Fibroblast of skin of left biceps (primary cell): ENCODE data around the gene SMARCD1.

Source experiments
- DNase-seq, 2 experiments: peaks; one replicate each; pipeline ENCODE4 v3.0.0-alpha.2; 2013; ENCODE audit warnings: low read depth in 2 of 2

Gene SMARCD1

DNA sequence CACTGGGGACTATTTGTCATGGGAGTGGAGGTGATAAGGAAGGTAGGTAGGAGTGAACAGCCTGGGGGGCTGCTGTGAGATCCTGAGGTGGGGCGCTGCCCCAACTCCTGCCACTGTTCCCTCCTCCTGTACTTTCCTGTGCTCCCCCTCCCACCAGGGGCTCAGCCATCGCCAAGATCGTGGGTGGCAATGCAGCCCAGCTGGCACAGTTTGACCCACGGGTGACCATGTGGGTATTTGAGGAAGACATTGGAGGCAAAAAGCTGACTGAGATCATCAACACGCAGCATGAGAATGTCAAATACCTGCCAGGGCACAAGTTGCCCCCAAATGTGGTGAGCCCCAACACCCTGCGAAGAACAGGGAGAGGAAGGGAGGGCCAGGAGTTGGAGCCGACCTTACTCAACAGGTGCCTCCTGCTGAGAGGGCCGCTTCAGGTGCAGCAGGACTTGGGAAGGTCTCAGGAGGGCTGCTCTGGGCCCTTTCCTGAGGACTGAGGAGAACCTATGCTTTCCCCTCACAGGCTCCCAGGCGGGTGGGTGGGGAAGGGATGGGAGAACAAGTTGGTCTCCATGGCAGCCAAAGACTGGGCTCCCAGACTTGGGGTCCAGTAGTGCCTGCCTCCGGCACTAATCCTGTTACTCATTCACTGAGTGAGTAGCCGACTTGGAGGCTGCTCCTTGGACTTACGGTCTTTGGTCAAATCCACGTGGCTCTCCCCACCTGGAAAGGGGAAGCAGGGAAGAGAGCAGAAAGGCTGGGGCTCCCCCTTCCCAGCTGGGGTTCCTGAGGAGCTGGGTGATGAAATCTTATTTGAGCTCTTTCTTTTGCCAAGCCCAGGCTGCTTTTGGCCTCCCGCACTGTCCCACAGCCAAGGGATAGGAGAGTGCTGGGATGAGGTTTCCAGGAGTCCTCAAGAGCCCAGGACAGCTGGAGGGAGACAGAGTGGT is 19.6 kb downstream of the SMARCD1 start:
- no peak for DNase-seq

- DNase-seq = no peak
These were observed 20.8 kb downstream of the SMARCD1 start for GRCh38 chr12:50105913-50106450.

- no peak for DNase-seq
These were observed 21.8 kb downstream of the SMARCD1 start for GRCh38 chr12:50106907-50107306.

DNA sequence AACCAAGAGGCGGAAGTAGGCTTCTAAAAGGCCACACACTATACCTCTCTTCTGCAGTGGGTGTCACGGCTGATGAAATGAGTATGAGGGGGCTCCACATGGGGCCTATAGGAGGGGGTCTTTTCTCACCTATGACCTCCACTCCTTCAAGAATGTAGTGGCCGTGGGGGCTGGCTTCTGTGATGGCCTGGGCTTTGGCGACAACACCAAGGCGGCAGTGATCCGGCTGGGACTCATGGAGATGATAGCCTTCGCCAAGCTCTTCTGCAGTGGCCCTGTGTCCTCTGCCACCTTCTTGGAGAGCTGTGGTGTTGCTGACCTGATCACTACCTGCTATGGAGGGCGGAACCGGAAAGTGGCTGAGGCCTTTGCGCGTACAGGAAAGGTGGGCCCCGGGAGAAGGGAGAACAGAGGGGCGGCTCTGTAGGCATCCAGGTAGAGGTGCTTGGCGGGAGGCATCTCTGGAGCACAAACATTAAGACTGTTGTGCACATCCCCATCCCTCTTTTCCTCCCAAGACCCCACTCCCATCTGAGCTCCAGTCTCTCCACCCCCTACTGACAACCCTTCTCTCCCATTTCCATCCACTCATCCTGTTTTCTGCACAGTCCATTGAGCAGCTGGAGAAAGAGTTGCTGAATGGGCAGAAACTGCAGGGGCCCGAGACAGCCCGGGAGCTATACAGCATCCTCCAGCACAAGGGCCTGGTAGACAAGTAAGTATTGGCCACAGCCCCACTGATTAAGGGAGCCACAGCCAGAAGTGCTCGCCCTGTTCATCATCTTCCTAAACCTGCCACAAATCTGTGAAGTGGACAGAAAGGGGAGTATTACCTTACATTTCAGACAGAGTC is 22.5 kb downstream of the SMARCD1 start:
- no peak for DNase-seq

GRCh38 chr12:50109319-50109718 is 24.2 kb downstream of the SMARCD1 start:
- DNase-seq = no peak

DNA sequence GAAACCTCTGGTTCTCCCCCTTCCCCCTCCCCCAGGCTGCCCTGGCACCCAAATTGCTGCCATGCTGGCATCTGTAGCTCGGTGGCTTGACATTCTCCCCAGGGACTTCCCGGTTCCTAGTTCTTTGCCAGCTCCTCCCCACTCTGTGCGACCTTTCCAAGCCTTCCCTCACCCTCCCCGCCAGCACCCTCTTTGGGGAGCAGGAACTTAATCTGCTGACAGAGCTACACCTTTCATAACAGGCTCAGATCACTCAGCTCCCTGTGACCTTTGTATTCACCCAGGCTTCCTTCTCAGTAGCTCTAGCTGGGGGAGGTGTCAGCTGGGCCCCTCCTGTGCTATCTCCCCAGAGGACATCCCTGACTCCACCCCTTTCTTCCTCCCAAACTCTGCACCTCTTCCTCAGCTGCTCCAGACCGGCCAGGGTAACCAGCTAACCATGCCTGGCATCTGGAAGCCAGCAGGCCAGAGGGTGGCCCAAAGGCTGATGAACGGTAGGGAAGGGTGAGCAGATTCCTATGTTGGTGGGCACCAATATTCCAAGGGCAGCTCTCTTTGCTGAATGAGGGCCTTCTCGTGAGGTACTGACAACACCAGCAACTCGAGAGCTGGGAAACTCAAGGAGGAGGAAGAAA is 25.1 kb downstream of the SMARCD1 start:
- no peak for DNase-seq

- DNase-seq = no peak
These were observed 25.7 kb downstream of the SMARCD1 start for GRCh38 chr12:50110762-50111351.

DNA sequence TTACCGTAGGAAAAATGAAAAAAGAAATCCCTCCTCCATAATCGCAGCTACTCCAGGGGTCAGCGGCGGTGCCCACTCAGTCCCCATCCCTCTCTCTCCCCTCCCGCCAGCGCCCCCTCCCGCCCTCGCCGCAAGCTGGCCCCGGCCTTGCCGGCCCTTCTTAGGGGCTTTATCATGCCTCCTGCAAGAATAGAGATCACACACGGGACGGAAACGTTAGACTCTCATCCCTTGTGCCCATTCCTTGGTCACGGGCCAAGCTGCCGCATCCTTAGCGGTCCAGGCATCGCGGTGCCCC is 26.2 kb downstream of the SMARCD1 start:
- DNase-seq = no peak

- peak; percentile 99 for DNase-seq
These were observed 26.7 kb downstream of the SMARCD1 start, which contains the start of gene COX14 for GRCh38 chr12:50111693-50112455. TSS of gene COX14 (plus strand) at chr12:50112236. CDS start at chr12:50120044, 7,808 bp downstream.

DNA sequence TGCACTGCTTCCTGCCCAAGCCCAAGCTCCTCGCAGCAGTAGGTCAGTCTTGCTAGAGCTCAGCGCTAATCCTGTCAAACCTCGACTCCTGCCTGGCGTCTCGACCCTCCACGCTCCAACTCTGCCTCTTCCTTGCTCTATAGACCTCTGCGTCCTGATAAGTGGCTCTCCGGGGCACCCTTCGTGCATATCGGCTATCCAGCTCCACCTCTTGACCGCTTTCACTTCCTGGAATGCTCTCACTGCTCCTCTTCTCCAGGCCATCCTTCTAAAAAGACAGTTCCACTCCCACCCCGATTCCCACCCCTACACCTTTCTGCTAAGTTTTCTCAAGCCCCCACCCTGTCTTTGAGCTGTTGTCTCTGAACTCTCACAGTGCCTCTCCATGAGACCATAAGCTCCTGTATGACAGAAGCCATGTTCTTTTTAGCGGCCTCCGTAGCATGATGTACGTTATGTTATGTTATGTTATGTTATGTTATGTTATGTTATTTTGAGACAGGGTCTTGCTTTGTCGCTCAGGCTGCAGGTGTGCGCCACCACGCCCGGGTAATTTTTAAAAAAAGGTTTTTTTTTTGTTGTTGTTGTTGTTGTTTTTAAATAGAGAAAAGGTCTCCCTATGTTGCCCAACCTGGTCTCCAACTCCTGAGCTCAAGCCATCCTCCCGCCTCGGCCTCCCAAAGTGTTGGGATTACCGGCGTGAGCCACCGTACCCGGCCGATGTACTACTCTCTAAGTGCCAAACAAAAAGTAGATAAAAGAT is 27.5 kb downstream of the SMARCD1 start:
- no peak for DNase-seq

GRCh38 chr12:50117057-50117622 is 32.0 kb downstream of the SMARCD1 start:
- no peak for DNase-seq

DNA sequence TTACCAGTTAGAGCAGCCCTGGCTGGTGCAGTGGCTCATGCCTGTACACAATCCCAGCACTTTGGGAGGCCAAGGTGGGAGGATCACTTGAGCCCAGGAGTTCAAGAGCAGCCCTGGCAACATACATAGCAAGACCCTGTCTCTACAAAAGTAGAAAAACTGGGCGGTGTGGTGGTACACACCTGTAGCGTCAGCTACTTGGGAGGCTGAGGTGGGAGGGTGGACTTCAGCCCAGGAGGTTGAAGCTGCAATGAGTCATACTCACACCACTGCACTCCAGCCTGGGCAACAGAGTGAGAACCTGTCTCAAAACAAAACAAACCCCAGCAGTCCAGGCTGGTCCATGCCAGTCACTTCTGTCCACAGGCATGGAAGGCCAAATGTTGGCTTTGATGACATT is 34.2 kb downstream of the SMARCD1 start:
- DNase-seq = no peak

DNA sequence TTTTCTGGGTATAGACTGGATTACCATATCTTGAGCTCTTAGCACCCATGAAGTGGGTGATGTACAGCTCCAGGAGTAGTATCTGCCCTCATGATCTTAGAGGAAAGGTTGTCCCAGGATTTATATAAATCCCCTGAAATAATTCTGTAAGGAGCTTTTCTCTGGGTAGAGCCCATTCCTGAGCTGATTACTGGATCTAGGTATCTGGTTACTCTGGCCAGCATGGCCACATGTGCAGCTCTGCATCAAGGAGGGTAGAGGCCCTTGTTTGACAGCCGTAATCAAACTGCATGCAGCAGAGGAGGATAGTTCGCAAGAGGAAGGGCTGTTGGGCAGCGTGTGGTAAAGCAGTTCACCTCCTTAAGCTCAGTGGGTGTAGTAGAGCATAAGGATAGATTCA is 35.4 kb downstream of the SMARCD1 start:
- DNase-seq = no peak

DNA sequence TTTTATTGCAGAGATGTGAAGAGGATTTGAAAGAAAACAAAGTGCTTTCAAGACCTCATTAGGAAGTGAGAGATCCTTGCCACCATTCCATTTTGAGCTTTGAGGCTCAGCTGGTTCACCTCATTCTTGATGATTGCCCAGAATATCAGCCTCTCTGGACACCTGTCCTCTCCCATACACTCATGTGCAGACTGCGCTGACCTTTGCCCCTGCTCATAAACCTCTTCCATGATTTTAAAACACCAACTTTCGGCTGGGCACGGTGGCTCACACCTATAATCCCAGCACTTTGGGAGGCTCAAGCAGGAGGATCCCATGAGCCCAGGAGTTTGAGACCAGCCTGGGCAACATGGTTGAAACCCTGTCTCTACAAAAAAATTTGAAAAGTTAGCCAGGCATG is 35.8 kb downstream of the SMARCD1 start:
- no peak for DNase-seq

GRCh38 chr12:50121641-50122040 is 36.5 kb downstream of the SMARCD1 start:
- no peak for DNase-seq

DNA sequence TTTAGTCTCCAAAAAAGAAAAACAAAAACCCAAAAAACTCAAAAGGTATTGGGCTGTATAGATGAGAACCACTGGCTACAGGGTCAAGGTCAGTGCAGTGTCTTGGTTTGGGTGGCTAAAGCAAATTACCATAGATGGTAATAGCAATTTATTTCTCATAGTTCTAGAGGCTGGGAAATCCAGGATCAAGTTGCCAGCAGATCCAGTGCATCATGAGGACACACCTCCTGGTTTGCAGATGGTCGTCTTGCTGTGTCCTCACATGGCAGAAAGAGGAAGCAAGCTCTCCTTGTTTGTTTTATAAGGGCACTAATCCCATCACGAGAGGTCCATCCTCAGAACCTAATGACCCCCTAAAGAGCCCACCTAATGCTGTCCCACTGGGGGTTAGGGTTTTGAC is 38.1 kb downstream of the SMARCD1 start:
- DNase-seq = no peak

DNA sequence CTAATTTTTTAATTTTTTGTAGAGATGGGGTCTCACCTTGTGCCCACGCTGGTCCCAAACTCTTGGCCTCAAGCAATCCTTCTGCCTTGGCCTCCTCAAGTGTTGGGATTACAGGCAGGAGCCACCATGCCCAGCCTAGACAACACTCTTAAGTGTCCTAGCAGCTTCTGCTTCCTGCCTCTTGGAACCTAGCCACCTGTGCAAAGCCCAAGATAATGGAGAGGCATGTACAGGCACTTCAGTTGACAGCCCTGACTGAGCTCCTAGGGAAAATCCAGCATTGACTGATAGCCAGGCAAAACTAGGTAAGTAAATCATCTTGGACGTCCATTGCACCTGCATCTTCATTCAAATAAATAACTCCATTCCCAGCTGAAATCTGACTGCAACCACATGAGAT is 42.4 kb downstream of the SMARCD1 start:
- DNase-seq = no peak

DNA sequence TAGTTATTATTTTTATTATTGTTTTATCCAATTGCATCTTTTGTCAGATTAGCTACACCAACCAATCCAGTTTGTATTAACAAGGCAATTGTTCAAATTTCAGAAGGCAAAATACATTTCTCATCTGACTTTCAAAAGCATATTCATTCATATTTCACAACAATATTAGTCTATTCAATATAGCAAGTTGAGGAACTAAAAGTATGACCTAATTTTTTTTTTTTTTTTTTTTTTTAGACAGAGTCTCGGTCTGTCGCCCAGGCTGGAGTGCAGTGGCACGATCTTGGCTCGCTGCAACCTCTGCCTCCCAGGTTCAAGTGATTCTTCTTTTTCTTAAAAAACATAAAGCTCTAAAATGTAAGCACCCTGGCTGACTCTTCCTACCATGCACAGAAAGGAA is 44.1 kb downstream of the SMARCD1 start:
- no peak for DNase-seq

DNA sequence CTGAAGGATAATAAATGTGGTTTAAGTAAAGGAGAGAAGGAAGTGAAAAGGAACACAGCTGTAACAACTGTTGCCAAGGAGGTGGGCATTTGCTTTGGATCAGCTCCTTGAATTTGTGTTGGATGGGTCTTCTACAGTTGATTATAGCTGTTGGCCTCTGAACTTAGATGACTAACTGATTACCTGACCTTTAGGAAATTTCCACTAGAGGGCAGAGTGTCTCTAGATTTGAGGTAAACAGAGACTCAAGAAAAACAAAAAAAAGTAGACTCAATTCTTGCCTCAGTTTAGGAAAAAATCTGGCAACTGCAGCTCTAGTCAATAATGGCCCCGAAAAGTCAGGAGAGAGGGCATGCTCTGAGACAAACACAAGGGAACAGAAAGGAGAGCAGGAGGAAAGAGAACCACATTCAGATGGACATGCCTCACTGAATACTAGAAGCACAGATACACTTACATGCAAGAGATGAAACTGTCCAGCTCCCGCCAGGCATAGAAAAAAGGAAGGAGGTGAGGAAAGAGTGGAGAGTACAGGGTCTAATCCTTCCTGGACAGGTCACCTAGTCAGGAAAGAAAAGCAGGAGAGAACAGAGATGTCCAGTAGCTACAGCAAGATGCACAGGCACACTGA is 47.5 kb downstream of the SMARCD1 start:
- DNase-seq = peak in 1 of 2 experiments; percentile 23
